GM19099 (cell line): Measurements from ENCODE around the gene KCTD20.

Source experiments
- POLR2A ChIP-seq: IDR thresholded peaks from 3 replicates; pipeline ENCODE4 v1.6.1; 2011; ENCODE audit warnings: low read depth; ENCODE audit not compliant: insufficient read length; ENCODE audit errors: extremely low read depth

Gene KCTD20

GRCh38 chr6:36442671-36443470 lies at the start of gene KCTD20, which contains the start of gene PXT1:
Gene KCTD20 (plus strand): TSS chr6:36443000. CDS start chr6:36470098, 27,098 bp downstream.
Gene PXT1 (minus strand): TSS chr6:36442854. CDS start chr6:36426082, 16,772 bp downstream.
- peak; percentile 84 for TF ChIP-seq POLR2A

- TF ChIP-seq POLR2A = no peak
Observed at GRCh38 chr6:36399970-36400369, 42.8 kb upstream of the KCTD20 start.

GRCh38 chr6:36402481-36402880 lies 40.3 kb upstream of the KCTD20 start:
- no peak for TF ChIP-seq POLR2A

GRCh38 chr6:36404164-36404563 lies 38.6 kb upstream of the KCTD20 start:
- TF ChIP-seq POLR2A = no peak

- TF ChIP-seq POLR2A = no peak
Observed at GRCh38 chr6:36413489-36414480, 29.0 kb upstream of the KCTD20 start.

GRCh38 chr6:36414481-36414880 lies 28.3 kb upstream of the KCTD20 start:
- TF ChIP-seq POLR2A = no peak

- no peak for TF ChIP-seq POLR2A
Observed at GRCh38 chr6:36418558-36418957, 24.2 kb upstream of the KCTD20 start.

GRCh38 chr6:36419310-36419709 lies 23.5 kb upstream of the KCTD20 start:
- TF ChIP-seq POLR2A = no peak

- TF ChIP-seq POLR2A = no peak
Observed at GRCh38 chr6:36422714-36423100, 20.1 kb upstream of the KCTD20 start.

GRCh38 chr6:36423101-36423824 lies 19.5 kb upstream of the KCTD20 start:
- TF ChIP-seq POLR2A = peak; percentile 90

GRCh38 chr6:36426622-36427021 lies 16.2 kb upstream of the KCTD20 start:
- no peak for TF ChIP-seq POLR2A

- TF ChIP-seq POLR2A = no peak
Observed at GRCh38 chr6:36428911-36429310, 13.9 kb upstream of the KCTD20 start.

GRCh38 chr6:36430351-36430750 lies 12.4 kb upstream of the KCTD20 start:
- TF ChIP-seq POLR2A = no peak

- no peak for TF ChIP-seq POLR2A
Observed at GRCh38 chr6:36431197-36431596, 11.6 kb upstream of the KCTD20 start.
